Activated CD4-positive, alpha-beta T cell treated with anti-CD3 and anti-CD28 coated beads for 36 hours (primary cell): ENCODE results near the gene BATF2. TPM values are rescaled to one million over a fixed set of nuclear protein-coding genes. Genes with fewer than 3 reads are reported as not detected.
"Not testable (repeated sequence)": the region's sequence is repeated elsewhere in the genome, so short reads cannot be mapped to it uniquely, and the experiment has no call there.

Experiments
- ATAC-seq: fragments of 200-7000 bp; cut with Tn5 transposase; one replicate; pipeline ENCODE4 v1.10.0; 2021; ENCODE audit warnings: mild to moderate bottlenecking, moderate library complexity
- CTCF ChIA-PET: fragments of 350-600 bp; sonication (Branson Sonifier 250); formaldehyde crosslinking; loops from one replicate; lab custom pipeline; 2021; ENCODE audit warnings: antibody characterized with exemption; lab: Charles Lee
- POLR2A ChIA-PET: fragments of 350-600 bp; sonication (Branson Sonifier 250); formaldehyde crosslinking; loops from one replicate; lab custom pipeline; 2021; ENCODE audit warnings: antibody characterized with exemption, inconsistent platforms; lab: Charles Lee
- DNase-seq: peaks from one replicate; pipeline ENCODE4 v3.0.0-alpha.2; 2020
- H3K27ac Mint-ChIP-seq: one replicate; pipeline ENCODE4 v1.8.0; 2021; ENCODE audit warnings: mixed read lengths
- H3K27me3 Mint-ChIP-seq: one replicate; pipeline ENCODE4 v1.8.0; 2021; ENCODE audit warnings: mixed read lengths
- H3K36me3 Mint-ChIP-seq: one replicate; pipeline ENCODE4 v1.8.0; 2021; ENCODE audit warnings: low read depth, mixed read lengths
- H3K4me1 Mint-ChIP-seq: one replicate; pipeline ENCODE4 v1.8.0; 2021; ENCODE audit warnings: mixed read lengths
- H3K4me3 Mint-ChIP-seq: one replicate; pipeline ENCODE4 v1.8.0; 2021; ENCODE audit warnings: mild to moderate bottlenecking, moderate library complexity, mixed read lengths
- H3K9me3 Mint-ChIP-seq: one replicate; pipeline ENCODE4 v1.8.0; 2021; ENCODE audit warnings: low read depth, mixed read lengths
- intact Hi-C, 2 experiments: fragments of 100-400 bp; cut with DNase I in 1 of 2; cut with micrococcal nuclease in 1 of 2; formaldehyde crosslinking; loops; one replicate each; pipeline versions ENCODE4 v1.14.2 to v1.15.1; 2022 to 2024; cut with DNase I, micrococcal nuclease
- total RNA-seq, 2 experiments: library from RNA; stranded (reverse); gene quantifications; one replicate each; pipeline ENCODE4 v1.2.3, GENCODE V29; 2021

Gene BATF2
- total RNA-seq, 2 experiments from 2014 or later, result not detected

GRCh38 chr11:65032216-65032615, 35.4 kb upstream of the BATF2 start:
- Mint-ChIP-seq H3K4me3 (no peak overlapping the region), H3K36me3 (no peaks in the 10 kb centered on the region), H3K9me3 (no peaks in the 10 kb centered on the region), H3K27ac (no peak overlapping the region), H3K4me1 (peaks cover 15% of the 10 kb centered on the region), H3K27me3 (no peaks in the 10 kb centered on the region)
- intact Hi-C loops, result no loop called here
- ATAC-seq, result no peak
- ChIA-PET CTCF (no interaction called here), POLR2A (no interaction called here)
- DNase-seq, result no peak

- ChIA-PET POLR2A (no interaction called here), CTCF (interaction anchor here (0.7 to 5.9 kb wide), 7 partner anchors 9 to 211 kb away, joined by 3 to 41 read pairs (median 4); partner anchors contain the start of genes ARL2 and MAJIN)
- intact Hi-C loops, result loop anchor here (1.0 kb wide), 14 partner anchors 13 to 588 kb away; partner anchors contain the start of genes ARL2 (in 2 of the 2), PPP2R5B (in 2 of the 2), ATG2A (in 1 of the 2) and CDCA5 (in 1 of the 2)
- Mint-ChIP-seq H3K36me3 (no peaks in the 10 kb centered on the region), H3K4me3 (peak within 1 kb of the TSS; percentile 73), H3K27ac (peak within 1 kb of the TSS; percentile 86), H3K4me1 (peaks cover 21% of the 10 kb centered on the region), H3K27me3 (no peaks in the 10 kb centered on the region), H3K9me3 (no peaks in the 10 kb centered on the region)
- peak; percentile 91 for ATAC-seq
- DNase-seq, result peak; percentile 94
These were observed 30.7 kb upstream of the BATF2 start, which contains the start of gene SNX15 for GRCh38 chr11:65027213-65028067. SNX15 (plus strand) TSS chr11:65027439; CDS start chr11:65027538, 99 bp downstream.

DNA sequence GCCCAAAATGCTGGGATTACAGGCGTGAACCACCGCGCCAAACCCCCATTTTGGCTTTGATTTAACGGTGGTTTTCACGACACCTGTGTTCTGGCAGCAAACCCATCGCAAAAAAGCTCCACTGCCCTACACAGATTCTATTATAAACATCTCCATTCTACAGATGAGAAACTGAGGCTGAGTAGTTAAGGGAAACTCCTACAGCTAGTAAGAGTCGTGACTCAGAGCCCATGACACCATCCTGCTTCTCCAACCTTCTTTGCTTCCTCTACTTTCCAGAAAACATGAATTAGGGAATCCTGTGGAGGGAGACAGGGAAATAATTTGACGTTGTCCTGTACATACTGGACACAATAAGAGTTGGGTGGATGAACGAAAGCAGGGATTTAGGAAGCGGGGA, 30.0 kb upstream of the BATF2 start:
- ChIA-PET CTCF (interaction anchor here (0.8 to 5.9 kb wide), 9 partner anchors 9 to 86 kb away, joined by 3 to 41 read pairs (median 4); partner anchors contain the start of genes ARL2, BATF2, MAJIN and SAC3D1), POLR2A (interaction anchor here (0.6 kb wide), 1 partner anchor 137 kb away, joined by 4 read pairs; no protein-coding TSS in a partner anchor)
- Mint-ChIP-seq H3K4me1 (peaks cover 21% of the 10 kb centered on the region), H3K27me3 (no peaks in the 10 kb centered on the region), H3K4me3 (peak overlapping the region; percentile 73), H3K36me3 (peaks cover 3% of the 10 kb centered on the region), H3K27ac (peak overlapping the region; percentile 86), H3K9me3 (no peaks in the 10 kb centered on the region)
- DNase-seq (no peak), ATAC-seq (peak; percentile 8)
- intact Hi-C loops, result loop anchor here (1.0 kb wide), 14 partner anchors 13 to 588 kb away; partner anchors contain the start of genes ARL2 (in 2 of the 2), PPP2R5B (in 2 of the 2), ATG2A (in 1 of the 2) and CDCA5 (in 1 of the 2)

- POLR2A ChIA-PET, H3K27ac Mint-ChIP-seq: not testable (repeated sequence)
These were observed 26.7 kb upstream of the BATF2 start for GRCh38 chr11:65023502-65023901.

DNA sequence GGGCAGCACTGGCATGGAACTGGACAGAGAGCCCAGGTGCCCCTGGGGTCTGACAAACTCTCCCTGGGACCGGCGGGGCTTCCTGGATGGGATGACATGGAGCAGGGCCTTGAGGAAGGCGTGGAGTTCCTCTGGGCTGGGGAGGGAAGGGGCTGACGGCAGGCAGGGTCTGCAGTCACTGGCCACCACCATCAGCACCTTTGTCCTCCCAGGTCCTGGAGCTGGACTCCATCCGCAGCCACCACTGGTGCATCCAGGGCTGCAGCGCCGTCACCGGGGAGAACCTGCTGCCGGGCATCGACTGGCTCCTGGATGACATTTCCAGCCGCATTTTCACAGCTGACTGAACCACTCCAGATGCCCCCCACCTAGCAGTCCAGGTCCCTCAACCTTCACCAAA, 24.7 kb upstream of the BATF2 start:
- no peak overlapping the region for H3K27ac Mint-ChIP-seq
- H3K27me3 Mint-ChIP-seq, result no peaks in the 10 kb centered on the region

More at GRCh38 chr11:65023502-65023901, 26.7 kb upstream of the BATF2 start:
- DNase-seq, H3K27me3 Mint-ChIP-seq, intact Hi-C loops, H3K4me3 Mint-ChIP-seq, ATAC-seq, H3K9me3 Mint-ChIP-seq: not testable (repeated sequence)
- Mint-ChIP-seq H3K36me3 (peaks cover 11% of the 10 kb centered on the region), H3K4me1 (peaks cover 17% of the 10 kb centered on the region)
- CTCF ChIA-PET, result interaction anchor here (5.9 kb wide), 1 partner anchor 10 kb away, joined by 41 read pairs; the partner anchor contains the start of gene ARL2

DNA sequence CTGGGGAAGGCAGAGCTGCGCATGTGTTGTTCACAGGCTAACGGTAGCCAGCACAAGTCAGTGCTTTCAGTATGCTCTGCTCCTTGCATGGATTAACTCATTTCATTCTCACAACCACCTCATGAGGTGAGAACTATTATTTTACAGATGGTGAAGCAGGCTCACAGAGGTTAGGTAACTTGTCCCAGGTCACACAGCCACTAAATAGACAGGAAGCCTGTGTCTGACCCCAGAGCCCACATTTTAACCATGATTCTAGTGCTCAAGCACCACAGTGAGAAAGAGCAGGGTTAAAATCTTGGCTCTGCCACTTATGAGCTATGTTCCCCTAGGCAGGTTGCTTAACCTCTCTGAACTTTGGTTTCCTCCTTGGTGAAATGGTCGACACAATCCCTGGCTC, 24.2 kb upstream of the BATF2 start:
- Mint-ChIP-seq H3K27me3 (no peaks in the 10 kb centered on the region), H3K4me3 (no peak overlapping the region), H3K36me3 (peaks cover 25% of the 10 kb centered on the region), H3K4me1 (peaks cover 11% of the 10 kb centered on the region), H3K27ac (no peak overlapping the region), H3K9me3 (no peaks in the 10 kb centered on the region)
- intact Hi-C loops, result no loop called here
- POLR2A ChIA-PET, result no interaction called here
- ATAC-seq (no peak), DNase-seq (no peak)
- CTCF ChIA-PET, result no interaction called here

More for the DNA sequence above, 24.7 kb upstream of the BATF2 start:
- intact Hi-C loops, result no loop called here
- H3K4me3 Mint-ChIP-seq, result no peak overlapping the region
- no peaks in the 10 kb centered on the region for H3K9me3 Mint-ChIP-seq
- POLR2A ChIA-PET, result no interaction called here
- no peak for DNase-seq
- ATAC-seq, result no peak
- peaks cover 6% of the 10 kb centered on the region for H3K4me1 Mint-ChIP-seq
- H3K36me3 Mint-ChIP-seq, result peaks cover 22% of the 10 kb centered on the region
- CTCF ChIA-PET, result interaction anchor here (0.5 to 0.6 kb wide), 2 partner anchors 11 to 132 kb away, joined by 3 to 4 read pairs; no protein-coding TSS in a partner anchor

DNA sequence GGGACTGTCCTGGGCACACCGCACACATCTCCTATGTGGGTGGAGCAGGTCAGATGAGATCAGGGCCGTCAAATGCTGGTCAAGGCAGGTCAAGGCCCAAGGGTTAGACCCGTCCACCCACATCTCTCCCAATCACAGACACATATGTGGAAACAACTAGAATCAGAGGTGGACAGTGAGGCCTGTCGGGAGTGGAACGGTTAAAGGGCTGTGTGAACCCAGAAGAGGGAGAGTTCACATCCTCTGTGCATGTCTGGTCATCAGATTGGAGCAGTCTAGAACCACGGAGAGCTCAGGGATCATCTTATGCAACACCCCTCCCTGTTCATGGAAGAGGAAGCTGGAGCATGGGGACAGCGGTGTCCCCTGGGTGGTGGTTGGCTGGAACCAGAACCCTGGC, 23.1 kb upstream of the BATF2 start:
- Mint-ChIP-seq H3K4me1 (peaks cover 17% of the 10 kb centered on the region), H3K4me3 (no peak overlapping the region), H3K36me3 (peaks cover 25% of the 10 kb centered on the region), H3K27me3 (no peaks in the 10 kb centered on the region), H3K9me3 (no peaks in the 10 kb centered on the region), H3K27ac (no peak overlapping the region)
- intact Hi-C loops, result no loop called here
- ATAC-seq (no peak), DNase-seq (no peak)
- CTCF ChIA-PET, result interaction anchor here (0.6 kb wide), 2 partner anchors 75 to 204 kb away, joined by 3 read pairs; no protein-coding TSS in a partner anchor
- POLR2A ChIA-PET, result no interaction called here

GRCh38 chr11:65017937-65018336, 21.2 kb upstream of the BATF2 start:
- ATAC-seq, result no peak
- DNase-seq, result no peak
- Mint-ChIP-seq H3K27me3 (no peaks in the 10 kb centered on the region), H3K4me3 (no peak overlapping the region), H3K27ac (no peak overlapping the region), H3K9me3 (no peaks in the 10 kb centered on the region), H3K4me1 (peaks cover 23% of the 10 kb centered on the region), H3K36me3 (peaks cover 25% of the 10 kb centered on the region)
- ChIA-PET POLR2A (no interaction called here), CTCF (interaction anchor here (1.0 to 1.5 kb wide), 2 partner anchors 9 to 11 kb away, joined by 3 to 4 read pairs; partner anchors contain the start of gene SNX15)
- intact Hi-C loops, result no loop called here

DNA sequence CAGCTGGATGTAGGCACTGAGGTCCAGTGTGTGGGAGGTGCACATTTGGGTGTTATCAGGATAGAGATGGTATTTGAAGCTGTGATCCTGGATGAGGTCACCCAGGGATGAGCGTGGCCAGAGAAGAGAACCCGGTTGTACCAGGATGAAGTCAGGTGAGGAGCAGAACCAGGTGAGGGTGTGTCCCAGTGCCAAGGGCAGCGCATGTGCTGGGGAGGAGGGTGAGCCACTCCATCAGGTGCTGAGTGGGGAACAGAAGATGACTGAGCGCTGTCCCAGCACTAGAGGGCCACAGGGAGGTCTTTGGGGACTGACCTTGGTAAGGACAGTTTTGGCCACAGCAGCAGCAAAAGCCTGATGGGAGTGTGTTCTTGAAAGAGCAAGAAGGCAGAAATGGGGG, 19.9 kb upstream of the BATF2 start:
- H3K36me3 Mint-ChIP-seq, result peaks cover 22% of the 10 kb centered on the region
- ChIA-PET CTCF (no interaction called here), POLR2A (no interaction called here)
- no peaks in the 10 kb centered on the region for H3K27me3 Mint-ChIP-seq
- H3K4me1 Mint-ChIP-seq, result peaks cover 25% of the 10 kb centered on the region
- ATAC-seq (no peak), DNase-seq (no peak)
- intact Hi-C loops, result no loop called here
- H3K9me3 Mint-ChIP-seq, result no peaks in the 10 kb centered on the region
- no peak overlapping the region for H3K4me3 Mint-ChIP-seq
- H3K27ac Mint-ChIP-seq, result no peak overlapping the region

DNA sequence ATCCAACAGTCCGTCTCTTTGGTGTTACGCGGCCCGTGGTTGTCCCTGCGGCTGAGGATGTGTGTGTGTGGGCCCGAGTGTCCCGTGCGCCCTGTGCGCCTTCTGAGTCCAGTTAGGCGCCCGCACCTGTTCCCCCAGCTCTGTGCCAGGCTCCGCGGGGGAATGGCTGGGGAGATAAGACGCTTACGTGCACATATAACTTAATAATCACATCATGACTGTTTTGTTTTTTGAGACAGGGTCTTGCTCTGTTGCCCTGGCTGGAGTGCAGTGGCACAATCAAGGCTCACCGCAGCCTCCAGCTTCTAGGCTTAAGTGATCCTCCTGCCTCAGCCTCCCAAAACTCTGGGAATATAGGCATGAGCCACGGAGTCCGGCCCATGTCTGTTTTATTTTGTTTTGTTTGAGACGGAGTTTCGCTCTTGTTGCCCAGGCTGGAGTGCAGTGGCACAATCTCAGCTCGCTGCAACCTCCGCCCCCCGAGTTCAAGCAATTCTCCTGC, 18.0 kb upstream of the BATF2 start:
- Mint-ChIP-seq H3K4me3 (peak overlapping the region; percentile 86), H3K9me3 (no peaks in the 10 kb centered on the region), H3K36me3 (peaks cover 21% of the 10 kb centered on the region), H3K27me3 (no peaks in the 10 kb centered on the region), H3K27ac (peak overlapping the region; percentile 94), H3K4me1 (peaks cover 25% of the 10 kb centered on the region)
- intact Hi-C loops, result loop anchor here (1.0 to 5.0 kb wide), 11 partner anchors 13 to 303 kb away; partner anchors contain the start of genes SNX15 (in 2 of the 2), ATG2A (in 1 of the 2), CAPN1 (in 1 of the 2) and CDCA5 (in 1 of the 2)
- DNase-seq (no peak), ATAC-seq (peak; percentile 11)
- ChIA-PET POLR2A (interaction anchor here (0.6 kb wide), 1 partner anchor 26 kb away, joined by 3 read pairs; the partner anchor contains the start of gene SAC3D1), CTCF (interaction anchor here (0.6 to 3.1 kb wide), 27 partner anchors 12 to 308 kb away, joined by 3 to 41 read pairs (median 3); partner anchors contain the start of genes BATF2, CDC42BPG, SF1 and SNX15)
